Subcutaneous adipose tissue (tissue), 4 donors: ENCODE data around the gene SPATA12. TPM values are rescaled to one million over a fixed set of nuclear protein-coding genes. Genes with fewer than 3 reads are reported as not detected.

Source experiments
- total RNA-seq, 4 donors: library from RNA; depleted of rRNA; stranded (reverse); fragments of >200 nt; gene quantifications; one replicate each; pipeline ENCODE4 v1.1.0, GENCODE V29; 2016
- TF ChIP-seq, protein P1 (sequence below): fragments of 450-650 bp; IDR thresholded peaks from one replicate; pipeline ENCODE4 v1.5.1; 2016; ENCODE audit warnings: low read depth, mild to moderate bottlenecking, control low read depth, antibody characterized with exemption, moderate library complexity

Gene SPATA12
- total RNA-seq, 4 donors from 2014 or later, result 0.51 TPM; not detected in 3

DNA sequence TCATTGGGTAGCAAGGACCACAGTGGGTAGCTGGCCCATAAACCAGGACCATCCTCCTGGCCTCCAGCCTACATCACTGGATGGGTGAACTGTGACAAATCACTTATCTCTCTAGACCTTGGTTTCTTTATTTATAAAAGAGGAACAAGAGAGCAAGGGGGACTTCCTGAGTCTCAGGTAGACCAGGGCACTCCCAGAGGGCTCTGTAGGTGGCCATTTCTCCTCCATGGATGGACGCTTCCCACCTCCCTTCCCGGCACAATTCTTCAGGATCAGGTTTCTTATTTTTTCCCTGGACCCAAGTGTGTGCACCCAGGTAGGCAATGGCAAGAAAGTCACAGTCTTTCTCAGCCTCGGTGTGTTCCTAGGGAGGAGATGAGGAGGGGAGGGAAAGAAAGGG lies 41.4 kb upstream of the SPATA12 start:
- TF ChIP-seq, protein P1, sequence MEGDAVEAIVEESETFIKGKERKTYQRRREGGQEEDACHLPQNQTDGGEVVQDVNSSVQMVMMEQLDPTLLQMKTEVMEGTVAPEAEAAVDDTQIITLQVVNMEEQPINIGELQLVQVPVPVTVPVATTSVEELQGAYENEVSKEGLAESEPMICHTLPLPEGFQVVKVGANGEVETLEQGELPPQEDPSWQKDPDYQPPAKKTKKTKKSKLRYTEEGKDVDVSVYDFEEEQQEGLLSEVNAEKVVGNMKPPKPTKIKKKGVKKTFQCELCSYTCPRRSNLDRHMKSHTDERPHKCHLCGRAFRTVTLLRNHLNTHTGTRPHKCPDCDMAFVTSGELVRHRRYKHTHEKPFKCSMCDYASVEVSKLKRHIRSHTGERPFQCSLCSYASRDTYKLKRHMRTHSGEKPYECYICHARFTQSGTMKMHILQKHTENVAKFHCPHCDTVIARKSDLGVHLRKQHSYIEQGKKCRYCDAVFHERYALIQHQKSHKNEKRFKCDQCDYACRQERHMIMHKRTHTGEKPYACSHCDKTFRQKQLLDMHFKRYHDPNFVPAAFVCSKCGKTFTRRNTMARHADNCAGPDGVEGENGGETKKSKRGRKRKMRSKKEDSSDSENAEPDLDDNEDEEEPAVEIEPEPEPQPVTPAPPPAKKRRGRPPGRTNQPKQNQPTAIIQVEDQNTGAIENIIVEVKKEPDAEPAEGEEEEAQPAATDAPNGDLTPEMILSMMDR, result no peak

DNA sequence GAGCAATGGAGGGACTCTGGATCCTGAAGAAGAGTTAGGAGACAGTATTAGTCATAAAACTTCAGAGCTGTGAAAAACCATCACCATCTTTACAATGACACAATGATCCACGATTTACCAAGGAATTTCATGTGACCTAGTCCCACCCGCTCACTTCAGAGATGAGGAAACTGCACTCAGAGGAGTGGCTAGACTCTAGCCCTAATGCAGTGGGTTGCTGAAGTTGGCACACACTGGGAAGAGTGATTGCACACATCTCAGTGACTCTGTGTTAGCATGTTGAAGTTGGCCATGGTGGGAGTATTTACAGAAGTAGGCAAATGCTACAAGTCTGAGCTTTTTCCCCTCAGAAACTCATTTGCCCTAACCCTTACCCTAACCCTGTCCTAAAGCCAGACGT lies 35.2 kb upstream of the SPATA12 start:
- TF ChIP-seq, protein P1, result no peak

DNA sequence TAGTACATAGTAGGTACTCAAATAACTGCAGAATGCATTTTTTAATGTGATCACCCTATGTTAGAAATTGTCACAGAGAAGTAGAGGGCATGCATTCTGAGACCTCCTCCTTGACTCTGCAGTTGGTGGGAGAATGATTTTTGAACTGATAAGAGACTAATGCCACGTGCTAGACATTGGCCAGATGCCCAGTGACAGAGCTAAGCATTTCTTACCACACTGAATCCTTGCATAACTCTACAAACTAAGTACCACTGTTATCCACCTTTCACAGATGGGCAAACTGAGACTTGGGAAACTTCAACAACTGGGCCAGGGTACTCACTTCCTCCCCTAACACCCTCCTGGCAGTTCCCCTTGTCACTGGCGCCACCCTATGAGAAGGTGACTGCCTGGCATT lies 33.5 kb upstream of the SPATA12 start:
- TF ChIP-seq, protein P1, result no peak

DNA sequence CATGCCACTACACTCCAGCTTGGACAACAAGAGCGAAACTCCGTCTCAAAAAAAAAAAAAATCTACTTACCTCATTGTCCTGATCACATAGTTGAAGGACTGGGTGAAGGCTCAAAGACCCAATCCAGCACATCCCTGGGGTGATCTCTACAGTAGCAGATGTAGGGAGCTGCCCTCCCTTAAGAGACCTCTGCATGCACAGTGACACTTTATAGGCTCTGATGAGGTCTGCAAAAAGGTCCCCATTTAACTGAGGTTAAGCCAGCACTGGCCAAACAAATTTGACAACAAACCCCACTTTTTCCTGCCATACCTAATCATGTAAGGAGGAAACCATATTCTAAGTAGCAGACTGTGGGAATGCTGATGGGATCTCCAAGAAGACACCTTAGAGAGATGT lies 31.1 kb upstream of the SPATA12 start:
- TF ChIP-seq, protein P1, result no peak

DNA sequence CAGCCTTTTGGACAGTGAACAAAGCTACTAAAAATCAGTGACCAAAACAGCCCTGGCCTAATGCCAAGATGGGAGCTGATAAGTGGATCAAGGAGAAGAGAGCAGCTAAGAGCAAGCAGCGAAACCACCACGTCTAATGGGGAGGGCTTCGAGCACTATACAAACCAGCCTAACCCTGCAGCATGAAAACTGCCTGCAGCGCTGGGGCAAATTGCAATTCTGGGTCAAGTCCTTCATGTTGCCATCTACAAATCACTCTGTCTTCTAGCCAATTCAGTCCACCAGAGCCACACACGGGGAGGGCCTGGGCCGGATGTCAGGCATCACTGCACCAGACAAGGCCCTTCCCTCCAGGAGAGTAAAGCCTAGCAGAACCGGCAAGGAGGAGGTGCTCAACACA lies 30.5 kb upstream of the SPATA12 start:
- TF ChIP-seq, protein P1, result no peak

DNA sequence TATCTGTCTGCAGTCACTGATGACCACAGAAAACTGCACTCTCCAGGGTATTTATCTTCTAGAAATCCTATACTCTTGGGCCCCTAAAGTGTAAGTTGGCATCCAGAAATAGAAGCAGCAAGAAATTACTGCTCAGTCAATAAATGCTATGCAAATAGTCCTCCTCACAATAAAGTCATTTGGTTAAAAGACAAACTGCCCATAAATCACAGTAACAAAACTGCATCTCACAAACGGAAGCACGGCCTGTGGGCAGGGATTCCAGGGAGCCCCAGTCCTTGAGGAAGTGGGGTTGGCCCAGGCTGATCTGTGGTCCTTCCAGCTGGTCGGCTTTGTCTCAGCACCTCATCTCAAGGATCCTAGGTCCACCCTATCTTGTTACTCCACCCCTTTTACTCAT lies 29.7 kb upstream of the SPATA12 start:
- TF ChIP-seq, protein P1, result no peak

DNA sequence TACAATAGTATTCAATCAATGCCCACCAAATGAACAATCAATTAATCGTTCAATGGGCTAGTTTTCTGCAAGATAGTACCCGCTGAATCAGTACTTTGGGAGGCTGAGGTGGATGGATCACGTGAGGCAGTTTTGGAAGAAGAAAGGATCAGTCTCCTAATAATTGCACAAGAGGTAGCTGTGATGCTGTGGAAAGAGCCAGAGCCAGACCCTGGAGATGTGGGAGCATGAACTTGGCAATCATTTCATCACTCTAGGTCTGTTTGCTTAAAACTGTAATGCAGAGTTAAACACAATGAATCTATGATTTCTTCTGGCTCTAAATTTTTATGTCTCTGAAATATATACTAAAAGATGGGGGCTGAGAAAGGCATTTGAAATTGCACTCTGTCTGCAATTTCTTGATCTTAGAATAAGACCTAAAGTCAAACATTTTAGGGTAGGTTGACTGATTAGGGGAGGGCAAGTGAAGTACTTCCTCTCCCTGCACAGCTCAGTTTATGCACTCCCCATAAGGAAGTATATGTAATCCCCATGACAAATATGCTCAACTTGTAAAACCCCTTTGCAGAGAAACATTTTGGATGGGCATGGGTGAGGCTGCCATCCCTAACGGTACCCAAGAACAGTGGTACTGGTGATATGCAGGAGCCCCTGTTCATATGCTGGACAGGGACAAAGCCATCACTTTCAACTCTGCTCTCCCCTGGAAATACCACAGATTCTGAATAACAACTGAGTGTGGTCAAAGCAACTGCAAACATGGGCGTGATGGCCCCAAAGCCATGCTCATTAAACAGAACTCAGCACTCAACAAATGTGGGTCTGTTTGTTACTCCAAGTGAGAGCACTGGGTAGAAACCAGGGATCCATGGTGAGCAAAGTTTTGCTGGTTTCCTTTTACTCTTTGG lies 28.6 kb upstream of the SPATA12 start:
- TF ChIP-seq, protein P1, result no peak
